ENCODE data around the gene HMX2. TPM values are rescaled to one million over a fixed set of nuclear protein-coding genes. Genes with fewer than 3 reads are reported as not detected.

Gene HMX2
- total and polyA plus RNA-seq, 2 donors (not counting 1 experiment from before 2014, with no cell fraction given), result not detected

DNA sequence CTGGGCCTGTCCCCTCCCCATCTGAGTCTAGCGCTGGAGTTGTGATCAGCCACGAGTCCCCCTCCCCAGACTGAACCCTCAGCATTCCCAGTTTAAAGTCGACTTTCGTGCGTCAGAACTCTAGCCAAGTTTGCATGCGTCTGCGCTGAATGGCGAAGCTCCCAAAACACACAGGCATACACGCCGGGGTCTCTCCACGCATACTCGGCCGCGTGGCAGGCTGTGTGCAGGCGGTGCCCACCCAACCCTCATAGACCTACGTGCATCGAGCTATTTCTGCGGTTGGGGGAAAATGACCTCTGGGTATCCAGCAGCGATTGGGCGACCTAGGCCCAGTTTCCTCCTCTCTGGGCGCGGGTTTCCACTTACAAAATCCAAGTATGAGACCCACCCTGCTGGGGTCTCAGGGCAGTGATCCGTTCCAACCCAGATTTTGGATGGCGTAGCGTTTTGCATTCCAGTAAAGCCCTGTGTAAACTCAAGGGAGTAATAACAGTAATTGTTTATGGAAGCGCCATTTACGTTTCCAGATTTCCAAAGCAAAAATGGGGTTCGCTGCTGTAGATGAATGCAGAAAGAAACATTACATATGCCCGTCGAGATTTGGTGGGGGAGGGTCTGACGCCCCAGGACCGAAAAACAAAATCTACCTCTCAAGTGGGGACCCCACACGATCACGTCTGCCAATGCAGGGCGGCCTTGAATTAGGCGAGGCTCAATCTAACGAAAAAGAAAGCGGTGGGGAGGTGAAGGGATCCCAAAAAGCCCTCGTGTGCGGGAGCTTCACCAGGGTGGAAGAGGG lies 14.2 kb upstream of the HMX2 start:
- Histone ChIP-seq H4K20me1 (ENCODE audit: control insufficient read depth, extremely low read depth, insufficient read depth, low read length) (no peaks in the 10 kb centered on the region), H3K4me2 (ENCODE audit: extremely low read depth, insufficient read depth, low read length) (no peak overlapping the region), H3K27me3 (ENCODE audit: control insufficient read depth, insufficient read depth, low read length) (peaks cover 67% of the 10 kb centered on the region), H3K4me1 (ENCODE audit: control insufficient read depth, extremely low read depth, insufficient read depth, low read length) (peaks cover 5% of the 10 kb centered on the region), H3K9me3 (ENCODE audit: control insufficient read depth, insufficient read depth, low read depth, low read length) (no peaks in the 10 kb centered on the region), H3K4me3 (replicated peaks in 1 of 4; ENCODE audit: control extremely low read depth in 1 of 4, insufficient read depth in 1 of 4, low read depth in 3 of 4, low read length in 4 of 4) (no peak overlapping the region), H3K27ac (ENCODE audit: insufficient read depth, low read length) (no peak overlapping the region), H3K79me2 (ENCODE audit: control insufficient read depth, insufficient read depth, low read length) (no peaks in the 10 kb centered on the region), H3K36me3 (ENCODE audit: control insufficient read depth, insufficient read depth, low read length) (no peaks in the 10 kb centered on the region), H2AFZ (ENCODE audit: low read length) (no peak overlapping the region), H3K9ac (ENCODE audit: insufficient read depth, low read length) (no peak overlapping the region)
- DNase-seq (ENCODE audit: low read depth in 2 of 2), result no peak
- TF ChIP-seq EZH2 (IDR thresholded peaks at IDR 0.05; ENCODE audit: low read length, missing control alignments), result no peak
- TF ChIP-seq, protein P1, sequence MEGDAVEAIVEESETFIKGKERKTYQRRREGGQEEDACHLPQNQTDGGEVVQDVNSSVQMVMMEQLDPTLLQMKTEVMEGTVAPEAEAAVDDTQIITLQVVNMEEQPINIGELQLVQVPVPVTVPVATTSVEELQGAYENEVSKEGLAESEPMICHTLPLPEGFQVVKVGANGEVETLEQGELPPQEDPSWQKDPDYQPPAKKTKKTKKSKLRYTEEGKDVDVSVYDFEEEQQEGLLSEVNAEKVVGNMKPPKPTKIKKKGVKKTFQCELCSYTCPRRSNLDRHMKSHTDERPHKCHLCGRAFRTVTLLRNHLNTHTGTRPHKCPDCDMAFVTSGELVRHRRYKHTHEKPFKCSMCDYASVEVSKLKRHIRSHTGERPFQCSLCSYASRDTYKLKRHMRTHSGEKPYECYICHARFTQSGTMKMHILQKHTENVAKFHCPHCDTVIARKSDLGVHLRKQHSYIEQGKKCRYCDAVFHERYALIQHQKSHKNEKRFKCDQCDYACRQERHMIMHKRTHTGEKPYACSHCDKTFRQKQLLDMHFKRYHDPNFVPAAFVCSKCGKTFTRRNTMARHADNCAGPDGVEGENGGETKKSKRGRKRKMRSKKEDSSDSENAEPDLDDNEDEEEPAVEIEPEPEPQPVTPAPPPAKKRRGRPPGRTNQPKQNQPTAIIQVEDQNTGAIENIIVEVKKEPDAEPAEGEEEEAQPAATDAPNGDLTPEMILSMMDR (conservative IDR thresholded peaks at IDR 0.05 in 1 of 2, IDR thresholded peaks at IDR 0.05 in 1 of 2; ENCODE audit: low read depth in 1 of 2, low read length in 2 of 2), result no peak

DNA sequence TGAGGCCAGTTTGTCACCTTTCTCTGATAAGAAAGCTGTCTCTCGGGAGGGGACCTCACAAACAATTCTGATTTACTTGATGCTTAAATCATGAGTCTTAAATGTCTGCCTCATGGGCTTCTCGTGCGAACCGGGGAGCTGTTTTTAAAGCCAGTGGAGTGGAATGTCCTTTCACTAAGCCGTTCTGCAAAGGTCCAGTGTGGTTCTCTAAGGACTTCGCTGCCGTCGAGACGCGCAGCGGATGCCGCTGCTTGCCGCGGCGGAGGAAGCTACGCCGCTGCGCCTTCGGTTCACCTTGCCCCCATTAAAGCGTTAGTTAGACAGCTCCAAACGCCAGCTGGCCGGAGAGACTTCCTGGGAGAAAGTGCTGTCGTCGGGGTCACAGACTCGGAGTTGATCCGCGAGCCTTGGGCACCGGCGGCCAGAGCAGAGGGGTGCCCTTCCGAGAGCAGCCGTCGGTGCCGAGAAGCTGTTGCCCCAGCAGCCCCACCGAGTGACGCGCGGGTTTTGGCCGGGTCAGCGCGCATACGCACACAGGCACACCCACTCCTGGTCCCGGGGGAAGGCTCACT lies 13.5 kb upstream of the HMX2 start:
- H4K20me1 ChIP-seq (ENCODE audit: control insufficient read depth, extremely low read depth, insufficient read depth, low read length), result no peaks in the 10 kb centered on the region
- peaks cover 74% of the 10 kb centered on the region for H3K27me3 ChIP-seq (ENCODE audit: control insufficient read depth, insufficient read depth, low read length)
- no peak overlapping the region for H3K9ac ChIP-seq (ENCODE audit: insufficient read depth, low read length)
- no peak overlapping the region for H2AFZ ChIP-seq (ENCODE audit: low read length)
- no peak overlapping the region for H3K27ac ChIP-seq (ENCODE audit: insufficient read depth, low read length)
- no peaks in the 10 kb centered on the region for H3K36me3 ChIP-seq (ENCODE audit: control insufficient read depth, insufficient read depth, low read length)
- H3K79me2 ChIP-seq (ENCODE audit: control insufficient read depth, insufficient read depth, low read length), result no peaks in the 10 kb centered on the region
- TF ChIP-seq, protein P1 (conservative IDR thresholded peaks at IDR 0.05 in 1 of 2, IDR thresholded peaks at IDR 0.05 in 1 of 2; ENCODE audit: low read depth in 1 of 2, low read length in 2 of 2), result no peak
- peak; percentile 91 for TF ChIP-seq EZH2 (IDR thresholded peaks at IDR 0.05; ENCODE audit: low read length, missing control alignments)
- H3K9me3 ChIP-seq (ENCODE audit: control insufficient read depth, insufficient read depth, low read depth, low read length), result no peaks in the 10 kb centered on the region
- H3K4me1 ChIP-seq (ENCODE audit: control insufficient read depth, extremely low read depth, insufficient read depth, low read length), result peaks cover 5% of the 10 kb centered on the region
- no peak for DNase-seq (ENCODE audit: low read depth in 2 of 2)
- H3K4me3 ChIP-seq (replicated peaks in 1 of 4; ENCODE audit: control extremely low read depth in 1 of 4, insufficient read depth in 1 of 4, low read depth in 3 of 4, low read length in 4 of 4), result no peak overlapping the region
- H3K4me2 ChIP-seq (ENCODE audit: extremely low read depth, insufficient read depth, low read length), result no peak overlapping the region

DNA sequence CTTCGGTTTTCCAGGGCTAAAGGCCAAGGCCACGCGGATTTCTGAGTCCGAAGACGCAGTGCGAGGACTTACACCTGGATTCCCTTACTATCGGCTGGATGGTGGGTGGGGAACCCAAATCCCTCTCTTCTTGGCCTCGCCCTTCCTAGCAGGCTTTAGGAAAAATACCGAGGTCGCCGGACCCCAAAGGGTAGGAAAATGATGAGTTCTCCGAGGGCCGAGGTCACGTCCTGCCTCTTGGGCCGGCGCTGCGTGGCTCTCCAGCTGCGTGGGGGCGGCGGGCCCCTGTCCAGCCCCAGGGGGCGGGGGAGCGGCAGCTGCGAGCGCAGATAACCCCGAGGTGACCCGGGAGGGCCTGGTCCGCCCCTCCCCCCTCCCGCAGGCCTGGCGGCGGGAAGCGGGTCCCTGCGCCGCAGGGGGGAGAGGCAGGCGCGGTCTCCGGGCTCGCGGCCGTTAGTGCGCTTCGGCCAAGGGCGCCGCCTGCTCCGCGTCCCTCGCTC lies 13.0 kb upstream of the HMX2 start:
- H3K4me1 ChIP-seq (ENCODE audit: control insufficient read depth, extremely low read depth, insufficient read depth, low read length), result peaks cover 5% of the 10 kb centered on the region
- H3K36me3 ChIP-seq (ENCODE audit: control insufficient read depth, insufficient read depth, low read length), result no peaks in the 10 kb centered on the region
- H3K9ac ChIP-seq (ENCODE audit: insufficient read depth, low read length), result no peak overlapping the region
- H3K4me3 ChIP-seq (replicated peaks in 1 of 4; ENCODE audit: control extremely low read depth in 1 of 4, insufficient read depth in 1 of 4, low read depth in 3 of 4, low read length in 4 of 4), result no peak overlapping the region
- no peak overlapping the region for H3K27ac ChIP-seq (ENCODE audit: insufficient read depth, low read length)
- no peaks in the 10 kb centered on the region for H3K9me3 ChIP-seq (ENCODE audit: control insufficient read depth, insufficient read depth, low read depth, low read length)
- TF ChIP-seq, protein P1 (conservative IDR thresholded peaks at IDR 0.05 in 1 of 2, IDR thresholded peaks at IDR 0.05 in 1 of 2; ENCODE audit: low read depth in 1 of 2, low read length in 2 of 2), result no peak
- peak; percentile 94 for TF ChIP-seq EZH2 (IDR thresholded peaks at IDR 0.05; ENCODE audit: low read length, missing control alignments)
- H3K27me3 ChIP-seq (ENCODE audit: control insufficient read depth, insufficient read depth, low read length), result peaks cover 79% of the 10 kb centered on the region
- H2AFZ ChIP-seq (ENCODE audit: low read length), result no peak overlapping the region
- DNase-seq (ENCODE audit: low read depth in 2 of 2), result no peak
- no peaks in the 10 kb centered on the region for H3K79me2 ChIP-seq (ENCODE audit: control insufficient read depth, insufficient read depth, low read length)
- no peaks in the 10 kb centered on the region for H4K20me1 ChIP-seq (ENCODE audit: control insufficient read depth, extremely low read depth, insufficient read depth, low read length)
- H3K4me2 ChIP-seq (ENCODE audit: extremely low read depth, insufficient read depth, low read length), result no peak overlapping the region

All from fibroblast of lung (primary cell).